H1 (cell line): Measurements from ENCODE around the gene CHSY1. TPM values are rescaled to one million over a fixed set of nuclear protein-coding genes. Genes with fewer than 3 reads are reported as not detected.

Experiments used
- CTCF ChIA-PET: fragments of 300-600 bp; sonication (Branson Sonifier 250); formaldehyde crosslinking; loops from one replicate; lab custom pipeline; 2021; ENCODE audit not compliant: partially characterized antibody; lab: Charles Lee
- POLR2A ChIA-PET: fragments of 300-600 bp; sonication (Branson Sonifier 250); formaldehyde crosslinking; loops from one replicate; lab custom pipeline; 2021; ENCODE audit warnings: inconsistent platforms; ENCODE audit not compliant: partially characterized antibody; lab: Charles Lee
- DNase-seq, 2 experiments: peaks; one replicate each; pipeline versions ENCODE4 v3.0.0 to v3.0.0-alpha.2; 2010 to 2022; ENCODE audit warnings: low spot score in 2 of 2, low read depth in 1 of 2, mixed read lengths in 1 of 2
- FAIRE-seq: peaks from 2 replicates; lab custom pipeline; 2011; peaks lifted over from hg19 to GRCh38; lab: Jason Lieb, UNC
- H2AFZ ChIP-seq: 2 replicates; pipeline ENCODE4 v1.8.1; 2012; ENCODE audit warnings: low read length, inconsistent platforms
- H2AK5ac ChIP-seq: 2 replicates; pipeline ENCODE4 v1.6.1; 2013; ENCODE audit warnings: low read depth, low read length
- H2BK120ac ChIP-seq: replicated peaks from 2 replicates; pipeline ENCODE3; 2013; ENCODE audit warnings: low read depth, low read length, inconsistent platforms
- H2BK12ac ChIP-seq: 2 replicates; pipeline ENCODE4 v1.6.1; 2013; ENCODE audit warnings: low read depth, low read length
- H2BK15ac ChIP-seq: 2 replicates; pipeline ENCODE4 v1.6.1; 2013; ENCODE audit warnings: low read length
- H2BK20ac ChIP-seq: 2 replicates; pipeline ENCODE4 v1.6.1; 2013; ENCODE audit warnings: low read length
- H2BK5ac ChIP-seq: 2 replicates; pipeline ENCODE4 v1.6.1; 2013; ENCODE audit warnings: low read depth, low read length
- H3K14ac ChIP-seq: 2 replicates; pipeline ENCODE4 v1.6.1; 2013; ENCODE audit warnings: inconsistent platforms; ENCODE audit not compliant: insufficient read length
- H3K18ac ChIP-seq: 2 replicates; pipeline ENCODE4 v1.6.1; 2013; ENCODE audit warnings: low read length; ENCODE audit errors: extremely low read depth
- H3K23ac ChIP-seq: 2 replicates; pipeline ENCODE4 v1.6.1; 2013; ENCODE audit warnings: inconsistent platforms; ENCODE audit not compliant: insufficient read length
- H3K23me2 ChIP-seq: 2 replicates; pipeline ENCODE4 v1.6.1; 2013; ENCODE audit warnings: low read depth, low read length
- H3K27ac ChIP-seq: 2 replicates; pipeline ENCODE4 v1.6.1; 2011; ENCODE audit warnings: low read depth, low read length, inconsistent platforms
- H3K27me3 ChIP-seq, 4 experiments: replicated peaks in 1 of 4; 1 replicate in 1 of 4; 2 replicates in 3 of 4; pipeline versions ENCODE4 v1.6.1 to v1.8.1; 2011 to 2013; ENCODE audit warnings: low read length in 3 of 4, mild to moderate bottlenecking in 3 of 4, inconsistent platforms in 2 of 4, mixed read lengths in 2 of 4, moderate library complexity in 1 of 4; ENCODE audit not compliant: control insufficient read depth in 3 of 4, insufficient read depth in 3 of 4; ENCODE audit errors: extremely low read depth in 1 of 4
- H3K36me3 ChIP-seq, 4 experiments: 2 replicates each; pipeline versions ENCODE4 v1.6.1 to v1.8.1; 2011 to 2013; ENCODE audit warnings: mild to moderate bottlenecking in 4 of 4, low read length in 3 of 4, moderate library complexity in 2 of 4, control low read depth in 1 of 4, inconsistent platforms in 1 of 4; ENCODE audit not compliant: insufficient read depth in 4 of 4, control insufficient read depth in 2 of 4
- H3K4ac ChIP-seq: replicated peaks from 2 replicates; pipeline ENCODE3; 2013; ENCODE audit warnings: low read length, low read depth, mixed read lengths, inconsistent platforms; ENCODE audit not compliant: insufficient read length
- H3K4me1 ChIP-seq, 4 experiments: replicated peaks in 1 of 4; 1 replicate in 1 of 4; 2 replicates in 3 of 4; pipeline versions ENCODE4 v1.6.1 to v1.8.1; 2011 to 2013; ENCODE audit warnings: low read length in 3 of 4, inconsistent platforms in 2 of 4, mixed read lengths in 1 of 4; ENCODE audit not compliant: insufficient read depth in 4 of 4, control insufficient read depth in 3 of 4
- H3K4me2 ChIP-seq, 2 experiments: 2 replicates each; pipeline versions ENCODE4 v1.6.1 to v1.8.1; 2011 to 2013; ENCODE audit warnings: low read depth in 2 of 2, low read length in 2 of 2, control low read depth in 1 of 2, inconsistent platforms in 1 of 2, mild to moderate bottlenecking in 1 of 2; ENCODE audit not compliant: insufficient read depth in 1 of 2
- H3K4me3 ChIP-seq, 4 experiments: fragments of 200-600, 300-600 bp in 1 of 4; sonication (generic), shearing (Covaris generic), sonication (Bioruptor Twin) in 1 of 4; 2 replicates each; pipeline versions ENCODE4 v1.5.1 to v1.8.1; 2011 to 2016; ENCODE audit warnings: low read length in 4 of 4, low read depth in 3 of 4, control low read depth in 2 of 4, inconsistent platforms in 2 of 4, mild to moderate bottlenecking in 2 of 4, mixed read lengths in 1 of 4, moderate library complexity in 1 of 4; ENCODE audit not compliant: insufficient read depth in 2 of 4; ENCODE audit errors: extremely low read depth in 1 of 4
- H3K56ac ChIP-seq: replicated peaks from 2 replicates; pipeline ENCODE3; 2013; ENCODE audit warnings: low read depth, mild to moderate bottlenecking, mixed read lengths, low read length, inconsistent platforms; ENCODE audit not compliant: insufficient read length
- H3K79me1 ChIP-seq: 2 replicates; pipeline ENCODE4 v1.6.1; 2013; ENCODE audit warnings: low read depth, low read length, control low read depth
- H3K79me2 ChIP-seq, 2 experiments: 2 replicates each; pipeline versions ENCODE4 v1.6.1 to v1.8.1; 2012 to 2013; ENCODE audit warnings: low read length in 2 of 2, mild to moderate bottlenecking in 2 of 2, inconsistent platforms in 1 of 2; ENCODE audit not compliant: insufficient read depth in 2 of 2, control insufficient read depth in 1 of 2
- H3K9ac ChIP-seq, 4 experiments: replicated peaks in 1 of 4; 1 replicate in 1 of 4; 2 replicates in 3 of 4; pipeline versions ENCODE4 v1.6.1 to v1.8.1; 2011 to 2013; ENCODE audit warnings: low read depth in 3 of 4, low read length in 3 of 4, control low read depth in 2 of 4, mild to moderate bottlenecking in 2 of 4, moderate library complexity in 2 of 4, inconsistent platforms in 1 of 4; ENCODE audit errors: extremely low read depth in 1 of 4
- H3K9me3 ChIP-seq, 2 experiments: 2 replicates each; pipeline versions ENCODE4 v1.6.1 to v1.8.1; 2012 to 2013; ENCODE audit warnings: mild to moderate bottlenecking in 2 of 2, moderate library complexity in 2 of 2, control low read depth in 1 of 2, inconsistent platforms in 1 of 2, low read depth in 1 of 2, low read length in 1 of 2, mixed read lengths in 1 of 2; ENCODE audit not compliant: insufficient read depth in 2 of 2
- H4K20me1 ChIP-seq, 2 experiments: replicated peaks in 1 of 2; 2 replicates each; pipeline versions ENCODE3 to v1.8.1; 2011 to 2013; ENCODE audit warnings: inconsistent platforms in 2 of 2, low read length in 2 of 2, mild to moderate bottlenecking in 1 of 2; ENCODE audit not compliant: insufficient read depth in 2 of 2, control insufficient read depth in 1 of 2
- H4K5ac ChIP-seq: 2 replicates; pipeline ENCODE4 v1.6.1; 2013; ENCODE audit warnings: low read length, low read depth, mixed read lengths, inconsistent platforms; ENCODE audit not compliant: insufficient read length
- H4K8ac ChIP-seq: 2 replicates; pipeline ENCODE4 v1.8.0; 2013; ENCODE audit warnings: mild to moderate bottlenecking, moderate library complexity, low read length, inconsistent platforms; ENCODE audit not compliant: insufficient read depth; ENCODE audit errors: extremely low read depth
- H4K91ac ChIP-seq: replicated peaks from 2 replicates; pipeline ENCODE3; 2013; ENCODE audit warnings: low read length, mixed read lengths, inconsistent platforms; ENCODE audit not compliant: insufficient read length
- BCL11A ChIP-seq, 2 experiments: IDR thresholded peaks; one replicate each; pipeline ENCODE4 v1.6.1; 2011; ENCODE audit warnings: low read depth in 2 of 2, low read length in 2 of 2, mild to moderate bottlenecking in 2 of 2
- E2F6 ChIP-seq: IDR thresholded peaks from 2 replicates; pipeline ENCODE4 v1.6.1; 2012; ENCODE audit warnings: inconsistent platforms
- SAP30 ChIP-seq: fragments of 300-600 bp; sonication (generic); IDR thresholded peaks from 2 replicates; pipeline ENCODE4 v1.7.1; 2012; ENCODE audit warnings: low read length, moderate library complexity, mild to moderate bottlenecking, inconsistent platforms; ENCODE audit not compliant: insufficient read depth, insufficient replicate concordance
- WGBS, 2 experiments: shearing (Covaris generic) in 1 of 2; methylation state at CpG; one replicate each; pipeline versions ENCODE4 v1.1.6 to v1.1.7; 2013 to 2015; ENCODE audit warnings: low lambda C conversion rate in 2 of 2, mixed read lengths in 2 of 2, inconsistent platforms in 1 of 2, low coverage in 1 of 2, missing lambda C conversion rate in 1 of 2; ENCODE audit not compliant: insufficient replicate concordance in 2 of 2, insufficient coverage in 1 of 2, insufficient read length in 1 of 2; ENCODE audit errors: extremely low coverage in 1 of 2, missing lambda C conversion rate in 1 of 2; 5-methylcytosine and 5-hydroxymethylcytosine counted together
- polyA plus RNA-seq, 7 experiments: library from polyadenylated mRNA; depleted of rRNA in 3 of 7; stranded (reverse) in 5 of 7; unstranded in 2 of 7; fragments of >200 nt in 5 of 7; fragments of 200-250 nt in 2 of 7; gene quantifications; 1 replicate in 5 of 7; 2 replicates in 1 of 7; 4 replicates in 1 of 7; pipeline versions ENCODE4 v1.2.1 to v1.2.3, GENCODE V29; 2011 to 2013; ENCODE audit warnings: missing spikeins in 2 of 7, mixed read lengths in 2 of 7
- total RNA-seq: library from RNA; stranded (reverse); fragmentation: NEBNext Ultra II Directional; extraction: Animal tissue kit (Norgen Biotek cat#: 25700); gene quantifications from 2 replicates; pipeline ENCODE4 v1.2.1, GENCODE V29; 2021

CHSY1 gene
- total and polyA plus RNA-seq, 2 of the 8 experiments (the other 6 are each of a cell fraction or from before 2014, with no cell fraction given), result 24.9 to 60.7 TPM

DNA sequence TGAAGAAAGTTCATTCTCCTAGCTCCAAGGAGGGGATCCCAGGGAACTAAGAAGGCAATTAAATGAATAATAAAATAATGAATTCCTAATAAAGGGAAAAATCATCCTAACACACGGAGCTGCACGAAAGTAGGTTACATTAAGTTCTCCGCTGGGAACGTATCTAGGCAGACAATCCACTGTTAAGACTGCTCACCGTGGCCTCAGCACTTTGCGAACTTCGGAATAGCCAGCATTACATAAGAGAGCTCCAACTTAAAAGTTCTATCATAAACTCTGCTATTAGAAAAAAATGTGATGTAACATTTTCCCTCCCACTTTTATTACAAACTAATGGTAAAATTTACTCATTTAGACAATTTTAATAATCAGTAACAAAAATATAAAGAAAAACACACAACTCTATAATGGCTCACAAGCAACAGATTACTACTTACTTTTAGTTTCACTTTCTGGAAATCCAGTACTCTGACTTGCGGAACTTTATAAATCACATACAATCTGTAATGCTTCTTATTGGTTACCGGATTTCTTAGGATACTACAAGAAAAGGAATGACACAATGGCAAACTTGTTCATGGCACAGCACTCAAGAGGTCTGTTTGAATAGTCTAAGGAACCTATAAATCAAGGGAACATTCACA is 34.7 kb upstream of the CHSY1 start:
- CTCF ChIA-PET, result interaction anchor here (0.9 to 2.6 kb wide), 11 partner anchors 8 to 368 kb away, joined by 3 to 7 read pairs (median 4); partner anchors contain the start of gene SNRPA1
- Histone ChIP-seq H3K9ac (no peak overlapping the region), H2BK120ac (no peak overlapping the region), H3K4me1 (no peaks in the 10 kb centered on the region), H4K91ac (no peak overlapping the region), H3K4me3 (no peak overlapping the region), H3K56ac (no peak overlapping the region), H3K36me3 (peaks cover 32 to 68% (median 52%) of the 10 kb centered on the region in 4 experiments), H2BK12ac (no peak overlapping the region), H2BK20ac (no peak overlapping the region), H3K18ac (no peak overlapping the region), H3K79me2 (peaks cover 10 to 37% of the 10 kb centered on the region in 2 experiments), H3K23me2 (no peaks in the 10 kb centered on the region), H4K8ac (no peak overlapping the region), H2AFZ (no peak overlapping the region), H3K4me2 (no peak overlapping the region), H3K14ac (no peak overlapping the region), H2AK5ac (no peak overlapping the region), H2BK15ac (no peak overlapping the region), H3K23ac (no peak overlapping the region), H3K27me3 (no peaks in the 10 kb centered on the region), H3K79me1 (no peaks in the 10 kb centered on the region; the same call in 1 of the 2 replicates), H3K4ac (no peak overlapping the region), H4K5ac (no peak overlapping the region), H3K27ac (no peak overlapping the region), H3K9me3 (no peaks in the 10 kb centered on the region), H2BK5ac (no peak overlapping the region), H4K20me1 (peaks cover 4% of the 10 kb centered on the region in 2 experiments)
- POLR2A ChIA-PET, result interaction anchor here (1.9 kb wide), 1 partner anchor 8 kb away, joined by 5 read pairs; the partner anchor contains the start of gene SNRPA1
- no peak for FAIRE-seq
- DNase-seq, result no peak
- WGBS, 2 experiments, result 97% methylated on average over 9 of the region's 9 CpGs; no CpG with 5 or more reads in 1 of the 2 experiments
- TF ChIP-seq E2F6 (no peak), BCL11A (IDR thresholded peaks at IDR 0.05; ENCODE audit: low read depth in 2 of 2, low read length in 2 of 2) (no peak), SAP30 (no peak)
